Stimulated activated CD4-positive, alpha-beta T cell treated with anti-CD3 and anti-CD28 coated beads, Interleukin-4, amount 100 ng/mL, for 48 hours (primary cell): ENCODE results near the gene TMEM44.
"Not testable (repeated sequence)": the region's sequence is repeated elsewhere in the genome, so short reads cannot be mapped to it uniquely, and the experiment has no call there.

Experiments used
- DNase-seq, 2 donors: peaks; one replicate each; pipeline ENCODE4 v3.0.0-alpha.2; 2020; ENCODE audit warnings: low read depth in 2 of 2

The TMEM44 gene

GRCh38 chr3:194642769-194643168 lies 9.6 kb upstream of the TMEM44 start:
- DNase-seq, result no peak

GRCh38 chr3:194640829-194641228 lies 7.6 kb upstream of the TMEM44 start:
- peak in 1 of 2 donors; percentile 26 for DNase-seq

- no peak for DNase-seq
These were observed 5.9 kb upstream of the TMEM44 start for GRCh38 chr3:194638991-194639605.

- DNase-seq, result no peak
These were observed 4.6 kb upstream of the TMEM44 start for GRCh38 chr3:194637541-194638400.

- DNase-seq, result no peak
These were observed 3.8 kb upstream of the TMEM44 start for GRCh38 chr3:194637066-194637465.

GRCh38 chr3:194632809-194633348 lies 340 bp downstream of the TMEM44 start:
- DNase-seq, result peak; percentile 7 to 18

GRCh38 chr3:194632226-194632808 lies 902 bp downstream of the TMEM44 start:
- no peak for DNase-seq

- DNase-seq, result no peak
These were observed 1.5 kb downstream of the TMEM44 start for GRCh38 chr3:194631696-194632095.

- DNase-seq, result not testable (repeated sequence)
These were observed 2.5 kb downstream of the TMEM44 start for GRCh38 chr3:194630681-194631080.

- DNase-seq, result no peak
These were observed 8.3 kb downstream of the TMEM44 start for GRCh38 chr3:194624956-194625355.

- no peak for DNase-seq
These were observed 9.5 kb downstream of the TMEM44 start for GRCh38 chr3:194623449-194624290.

GRCh38 chr3:194622621-194623340 lies 10.4 kb downstream of the TMEM44 start:
- no peak for DNase-seq

- DNase-seq, result no peak
These were observed 11.3 kb downstream of the TMEM44 start for GRCh38 chr3:194621947-194622346.

- no peak for DNase-seq
These were observed 13.0 kb downstream of the TMEM44 start for GRCh38 chr3:194620196-194620595.

GRCh38 chr3:194619741-194620140 lies 13.5 kb downstream of the TMEM44 start:
- no peak for DNase-seq

GRCh38 chr3:194618858-194619608 lies 14.2 kb downstream of the TMEM44 start:
- DNase-seq, result no peak

- no peak for DNase-seq
These were observed 15.4 kb downstream of the TMEM44 start for GRCh38 chr3:194617827-194618226.

GRCh38 chr3:194617143-194617671 lies 16.0 kb downstream of the TMEM44 start:
- no peak for DNase-seq

- no peak for DNase-seq
These were observed 18.0 kb downstream of the TMEM44 start for GRCh38 chr3:194615226-194615625.

- DNase-seq, result no peak
These were observed 21.0 kb downstream of the TMEM44 start for GRCh38 chr3:194612221-194612620.
